ENCODE results near the gene GLRB. TPM values are rescaled to one million over a fixed set of nuclear protein-coding genes. Genes with fewer than 3 reads are reported as not detected.

Gene GLRB
- total and polyA plus RNA-seq, 9 of the 15 experiments (the other 6 are each of a cell fraction or from before 2014, with no cell fraction given), result not detected

GRCh38 chr4:157043131-157043530 is 32.8 kb upstream of the GLRB start:
- H3K36me3 ChIP-seq (ENCODE audit: control insufficient read depth, insufficient read depth, low read length), result no peaks in the 10 kb centered on the region
- ChIA-PET CTCF (ENCODE audit: low intra/inter-chr PET ratio) (no interaction called here), POLR2A (no interaction called here)
- FAIRE-seq, result no peak
- BruUV-seq (replicated peaks), result no TSS peak
- H3K9me1 ChIP-seq (ENCODE audit: control insufficient read depth, insufficient read depth, low read length), result no peaks in the 10 kb centered on the region
- no peaks in the 10 kb centered on the region for H3K27me3 ChIP-seq (ENCODE audit: control insufficient read depth in 2 of 2, insufficient read depth in 2 of 2, low read length in 2 of 2)
- no peaks in the 10 kb centered on the region for H4K20me1 ChIP-seq (replicated peaks; ENCODE audit: control insufficient read depth, insufficient read depth, low read length)
- no peaks in the 10 kb centered on the region for H3K79me2 ChIP-seq (ENCODE audit: control insufficient read depth, insufficient read depth, low read length)
- in situ Hi-C loops (cut with MboI) (no loop called here), intact Hi-C loops (cut with micrococcal nuclease) (no loop called here)
- no peak overlapping the region for H3K27ac ChIP-seq (ENCODE audit: extremely low read depth, low read depth, low read length)
- H3K9me3 ChIP-seq (replicated peaks; ENCODE audit: control insufficient read depth, insufficient read depth, low read depth, low read length), result no peaks in the 10 kb centered on the region; the same call in 1 of the 2 replicates
- no peak overlapping the region for H3K4me2 ChIP-seq (ENCODE audit: insufficient read depth, low read length)
- no peak overlapping the region for H3K4me3 ChIP-seq
- WGBS (ENCODE audit: insufficient coverage, low coverage, missing lambda C conversion rate), result 0% methylated on average over 2 of the region's 2 CpGs
- H2AFZ ChIP-seq (ENCODE audit: low read depth, low read length), result no peak overlapping the region
- no peak overlapping the region for H3K9ac ChIP-seq (ENCODE audit: insufficient read depth in 1 of 2, low read depth in 2 of 2, low read length in 2 of 2)
- H3K4me1 ChIP-seq (replicated peaks in 1 of 2; ENCODE audit: control insufficient read depth in 2 of 2, insufficient read depth in 2 of 2, low read length in 2 of 2), result no peaks in the 10 kb centered on the region
- TF ChIP-seq ZBTB5 (IDR thresholded peaks at IDR 0.05) (no peak), YBX1 (IDR thresholded peaks at IDR 0.05) (no peak), ZNF311 (CRISPR knock-in tag; IDR thresholded peaks at IDR 0.05) (no peak), JUNB (CRISPR knock-in tag; conservative IDR thresholded peaks at IDR 0.05) (no peak), AFF1 (IDR thresholded peaks at IDR 0.05; ENCODE audit: low read depth in 1 of 2, partially characterized antibody in 2 of 2) (no peak), EHMT2 (IDR thresholded peaks at IDR 0.05) (no peak)
- ATAC-seq, result no peak
- no peak for DNase-seq (ENCODE audit: extremely low read depth in 1 of 4, low spot score in 3 of 4)

All from K562 (cell line).